GM21515 (cell line): Measurements from ENCODE around the gene VWC2L.

Experiments
- ATAC-seq: cut with Tn5 transposase; IDR thresholded peaks from one replicate; pipeline ENCODE4 v1.9.1; 2021; ENCODE audit not compliant: unreplicated experiment

The VWC2L gene

DNA sequence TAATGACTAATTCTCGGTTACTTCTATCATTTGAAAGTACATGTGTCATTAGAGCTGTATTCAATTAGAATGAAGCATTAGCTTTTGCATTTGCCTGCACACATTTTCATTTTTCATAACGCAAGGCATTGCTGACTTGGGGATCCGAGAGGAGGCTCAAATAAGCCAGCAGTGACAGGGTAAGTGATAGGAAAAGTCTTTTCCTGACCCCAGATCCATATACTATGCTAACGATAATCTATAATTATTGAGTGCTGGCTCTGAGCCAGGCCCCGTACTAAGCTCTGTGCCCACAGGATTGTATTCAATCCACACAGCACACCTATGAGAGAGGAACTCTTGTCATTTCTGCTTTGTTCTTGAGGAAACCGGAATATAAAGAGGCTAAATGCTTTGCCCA is 168.2 kb downstream of the VWC2L start:
- ATAC-seq, result no peak

- no peak for ATAC-seq
These were observed 176.6 kb downstream of the VWC2L start for GRCh38 chr2:214587442-214587841.

- ATAC-seq, result no peak
These were observed 180.5 kb downstream of the VWC2L start for GRCh38 chr2:214591366-214591765.

GRCh38 chr2:214592011-214592410 is 181.2 kb downstream of the VWC2L start:
- ATAC-seq, result no peak

DNA sequence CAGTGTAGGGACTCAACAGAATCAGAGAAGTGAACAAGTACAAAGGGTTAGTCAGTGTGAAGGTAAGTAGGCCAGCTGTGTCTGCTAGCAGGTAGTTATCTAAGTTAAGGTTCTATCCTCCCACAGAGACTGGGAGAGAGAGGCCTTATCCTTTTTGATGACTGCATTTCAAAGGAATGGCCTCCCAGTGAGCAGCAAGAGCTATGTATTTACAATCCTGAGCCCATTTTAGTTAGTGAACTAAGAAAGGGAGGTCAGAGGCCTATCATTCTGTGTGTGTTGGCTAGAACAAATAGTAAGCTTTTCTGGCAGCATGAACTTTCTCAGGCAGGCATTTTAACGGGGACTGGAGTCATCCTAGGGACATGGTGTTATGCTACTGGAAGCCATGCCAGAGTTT is 182.9 kb downstream of the VWC2L start:
- no peak for ATAC-seq

DNA sequence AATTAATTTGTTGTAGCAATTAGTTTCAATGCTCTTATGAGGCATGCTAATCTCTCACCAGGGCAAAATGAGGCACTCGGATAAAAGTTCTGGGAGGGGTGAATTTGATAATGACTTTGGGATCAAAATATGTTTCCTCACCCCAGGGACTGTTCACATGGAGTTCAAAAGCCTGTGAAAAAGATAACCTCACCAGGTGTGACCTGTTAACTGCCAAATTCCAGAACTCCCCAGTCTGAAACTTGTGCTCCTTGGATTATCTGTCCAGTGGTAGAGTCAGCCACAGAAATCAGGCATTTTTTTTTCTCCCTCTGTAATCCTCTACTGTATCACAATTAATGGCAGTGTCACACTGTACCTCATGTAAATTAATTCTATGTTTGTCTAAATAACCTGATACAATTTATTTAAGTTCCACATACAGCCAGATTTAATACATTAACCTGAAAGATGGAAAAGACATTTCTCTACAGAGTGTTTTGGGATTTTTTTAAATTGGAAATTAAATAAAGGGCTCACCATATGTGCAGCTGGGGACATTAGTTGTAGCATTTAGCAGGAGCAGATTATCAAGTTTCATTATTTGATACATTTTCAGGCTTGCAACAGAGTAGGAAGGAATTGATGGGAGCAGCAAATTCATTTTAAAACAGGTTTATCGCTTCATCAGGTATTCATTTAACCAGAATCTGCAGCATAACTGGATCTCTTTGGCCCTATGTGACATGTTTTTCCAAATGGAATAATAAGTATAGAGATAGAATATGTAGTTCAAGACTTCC is 191.2 kb downstream of the VWC2L start:
- no peak for ATAC-seq

- no peak for ATAC-seq
These were observed 194.0 kb downstream of the VWC2L start for GRCh38 chr2:214604861-214605260.

GRCh38 chr2:214607051-214607450 is 196.2 kb downstream of the VWC2L start:
- ATAC-seq, result no peak

GRCh38 chr2:214611015-214611414 is 200.2 kb downstream of the VWC2L start:
- no peak for ATAC-seq

DNA sequence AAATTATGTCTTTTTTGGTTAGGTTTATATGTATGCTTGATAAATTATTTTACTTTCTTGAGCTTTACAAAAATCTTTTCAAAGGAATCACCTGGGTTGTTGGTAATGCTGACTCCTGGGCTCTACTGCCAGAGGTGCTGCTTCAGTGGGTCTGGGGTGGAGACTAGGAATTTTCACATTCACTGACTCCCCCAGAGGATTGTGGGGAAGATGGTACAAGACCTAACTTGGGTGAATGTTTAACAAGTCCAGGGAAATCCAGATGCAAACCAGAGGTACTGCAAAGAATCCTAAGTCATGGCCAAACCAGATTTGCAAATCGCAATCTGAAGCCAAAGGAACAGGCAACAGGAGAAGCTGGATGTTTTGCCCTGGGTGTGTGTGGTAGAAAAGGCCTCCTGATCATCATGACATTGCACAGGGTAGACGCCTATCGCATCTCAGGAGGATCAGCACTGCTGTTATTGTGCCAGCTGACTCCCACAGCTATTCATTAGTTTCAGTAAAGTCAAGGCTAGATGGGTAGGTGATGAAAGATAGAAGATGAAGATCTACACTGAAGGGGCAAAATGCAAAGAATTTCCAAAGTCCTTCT is 213.4 kb downstream of the VWC2L start:
- ATAC-seq, result no peak

DNA sequence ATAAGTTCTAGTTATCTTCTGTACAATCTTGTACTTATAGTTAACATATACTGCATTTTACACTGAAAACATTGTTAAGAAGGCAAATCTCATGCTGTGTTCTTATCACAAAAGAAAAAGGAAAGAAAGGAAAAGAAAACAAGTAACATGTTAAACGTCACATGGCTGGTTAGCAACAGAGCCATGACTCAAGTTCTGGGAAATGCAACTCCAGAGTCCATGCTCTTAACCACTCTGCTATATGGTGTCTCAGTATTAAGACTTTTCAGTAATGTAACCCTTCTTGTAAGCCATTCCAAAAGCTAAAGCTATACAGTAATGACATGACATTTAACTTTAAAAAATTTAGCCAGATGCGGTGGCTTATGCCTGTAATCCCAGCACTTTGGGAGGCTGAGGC is 217.2 kb downstream of the VWC2L start:
- ATAC-seq, result no peak
